ENCODE results near the gene ADPRHL1. TPM values are rescaled to one million over a fixed set of nuclear protein-coding genes. Genes with fewer than 3 reads are reported as not detected.

ADPRHL1 gene
- polyA plus RNA-seq, 3 donors: 0.15 to 0.52 (median 0.27) TPM

DNA sequence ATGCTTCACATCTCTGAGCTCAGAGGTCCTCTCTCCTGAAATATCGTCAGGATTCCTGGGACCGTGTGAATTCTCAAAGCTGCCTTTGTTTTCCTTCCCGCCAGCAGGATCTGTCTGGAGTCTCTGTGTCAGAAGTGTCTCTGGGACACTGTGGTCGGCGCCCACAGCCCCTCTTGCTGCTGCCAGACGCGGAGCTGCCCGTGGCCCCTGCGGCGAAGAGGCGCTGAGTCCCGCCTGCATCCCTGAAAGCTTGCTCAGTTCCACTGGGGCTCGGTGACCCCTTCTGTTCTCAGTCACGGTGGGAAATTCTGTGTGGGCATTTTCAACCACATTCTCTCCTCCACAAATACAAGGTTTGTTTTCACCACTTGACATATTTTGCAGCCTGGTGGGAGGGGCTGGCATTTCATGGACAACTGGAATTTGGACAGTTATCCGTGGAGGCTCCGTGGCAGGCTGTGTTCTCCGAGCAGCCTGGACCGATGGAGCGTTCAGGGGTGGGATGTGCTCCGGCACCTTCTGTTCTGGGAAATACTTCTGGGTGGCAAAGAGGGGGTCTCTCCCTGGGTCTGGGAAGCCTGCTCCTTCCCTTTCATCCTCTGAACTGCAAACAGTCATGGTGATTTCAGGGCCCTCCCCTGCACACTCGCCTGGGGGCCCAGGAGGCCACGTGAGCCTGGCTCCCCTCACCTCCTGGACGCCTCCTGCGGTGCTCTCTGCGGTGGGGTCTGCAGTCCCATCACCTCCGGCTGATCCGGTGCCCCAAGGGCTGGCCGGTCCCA, 46.8 kb downstream of the ADPRHL1 start:
- TF ChIP-seq, protein P1, sequence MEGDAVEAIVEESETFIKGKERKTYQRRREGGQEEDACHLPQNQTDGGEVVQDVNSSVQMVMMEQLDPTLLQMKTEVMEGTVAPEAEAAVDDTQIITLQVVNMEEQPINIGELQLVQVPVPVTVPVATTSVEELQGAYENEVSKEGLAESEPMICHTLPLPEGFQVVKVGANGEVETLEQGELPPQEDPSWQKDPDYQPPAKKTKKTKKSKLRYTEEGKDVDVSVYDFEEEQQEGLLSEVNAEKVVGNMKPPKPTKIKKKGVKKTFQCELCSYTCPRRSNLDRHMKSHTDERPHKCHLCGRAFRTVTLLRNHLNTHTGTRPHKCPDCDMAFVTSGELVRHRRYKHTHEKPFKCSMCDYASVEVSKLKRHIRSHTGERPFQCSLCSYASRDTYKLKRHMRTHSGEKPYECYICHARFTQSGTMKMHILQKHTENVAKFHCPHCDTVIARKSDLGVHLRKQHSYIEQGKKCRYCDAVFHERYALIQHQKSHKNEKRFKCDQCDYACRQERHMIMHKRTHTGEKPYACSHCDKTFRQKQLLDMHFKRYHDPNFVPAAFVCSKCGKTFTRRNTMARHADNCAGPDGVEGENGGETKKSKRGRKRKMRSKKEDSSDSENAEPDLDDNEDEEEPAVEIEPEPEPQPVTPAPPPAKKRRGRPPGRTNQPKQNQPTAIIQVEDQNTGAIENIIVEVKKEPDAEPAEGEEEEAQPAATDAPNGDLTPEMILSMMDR (IDR thresholded peaks at IDR 0.05): no peak
- H3K4me2 ChIP-seq (replicated peaks; ENCODE audit: extremely low read depth, low read length, poor library complexity, severe bottlenecking): no peak overlapping the region
- no peak for DNase-seq
- intact Hi-C loops (cut with micrococcal nuclease): no loop called here
- H3K4me3 ChIP-seq (replicated peaks in 1 of 3; ENCODE audit: low read depth in 2 of 3, low read length in 3 of 3): no peak overlapping the region
- H3K36me3 Mint-ChIP-seq: no peaks in the 10 kb centered on the region
- no peak overlapping the region for H3K27ac Mint-ChIP-seq
- H3K4me1 Mint-ChIP-seq: peaks cover 24% of the 10 kb centered on the region
- H3K27me3 Mint-ChIP-seq (ENCODE audit: low read depth in 3 of 3): peaks cover 5 to 19% (median 19%) of the 10 kb centered on the region in 3 donors
- no peak overlapping the region for H3K4me3 Mint-ChIP-seq
- no peak overlapping the region for H2AFZ ChIP-seq (ENCODE audit: insufficient read depth, low read depth, low read length, poor library complexity, severe bottlenecking)
- 96% methylated on average over 26 of the region's 28 CpGs for WGBS (ENCODE audit: insufficient coverage)
- no peaks in the 10 kb centered on the region for H3K79me2 ChIP-seq (ENCODE audit: insufficient read depth, low read length)
- H3K36me3 ChIP-seq (replicated peaks in 1 of 2; ENCODE audit: control insufficient read depth in 1 of 2, insufficient read depth in 2 of 2, low read length in 2 of 2): no peaks in the 10 kb centered on the region
- H3K9me3 ChIP-seq (replicated peaks in 1 of 2; ENCODE audit: control insufficient read depth in 1 of 2, insufficient read depth in 1 of 2, low read length in 2 of 2): peaks cover 4 to 23% of the 10 kb centered on the region in 2 donors
- H3K27ac ChIP-seq (ENCODE audit: low read depth in 1 of 2, low read length in 2 of 2): no peak overlapping the region
- no peaks in the 10 kb centered on the region for H4K20me1 ChIP-seq (ENCODE audit: insufficient read depth, low read length)
- H3K27me3 ChIP-seq (ENCODE audit: control insufficient read depth in 2 of 2, insufficient read depth in 2 of 2, low read length in 2 of 2): no peaks in the 10 kb centered on the region
- peaks cover 23 to 24% of the 10 kb centered on the region in 2 donors for H3K4me1 ChIP-seq (ENCODE audit: control insufficient read depth in 1 of 2, insufficient read depth in 2 of 2, low read length in 2 of 2)
- no peak overlapping the region for H3K9ac ChIP-seq (ENCODE audit: insufficient read depth, low read length, poor library complexity, severe bottlenecking)
- peaks cover 9 to 24% (median 17%) of the 10 kb centered on the region in 7 donors for H3K9me3 Mint-ChIP-seq

DNA sequence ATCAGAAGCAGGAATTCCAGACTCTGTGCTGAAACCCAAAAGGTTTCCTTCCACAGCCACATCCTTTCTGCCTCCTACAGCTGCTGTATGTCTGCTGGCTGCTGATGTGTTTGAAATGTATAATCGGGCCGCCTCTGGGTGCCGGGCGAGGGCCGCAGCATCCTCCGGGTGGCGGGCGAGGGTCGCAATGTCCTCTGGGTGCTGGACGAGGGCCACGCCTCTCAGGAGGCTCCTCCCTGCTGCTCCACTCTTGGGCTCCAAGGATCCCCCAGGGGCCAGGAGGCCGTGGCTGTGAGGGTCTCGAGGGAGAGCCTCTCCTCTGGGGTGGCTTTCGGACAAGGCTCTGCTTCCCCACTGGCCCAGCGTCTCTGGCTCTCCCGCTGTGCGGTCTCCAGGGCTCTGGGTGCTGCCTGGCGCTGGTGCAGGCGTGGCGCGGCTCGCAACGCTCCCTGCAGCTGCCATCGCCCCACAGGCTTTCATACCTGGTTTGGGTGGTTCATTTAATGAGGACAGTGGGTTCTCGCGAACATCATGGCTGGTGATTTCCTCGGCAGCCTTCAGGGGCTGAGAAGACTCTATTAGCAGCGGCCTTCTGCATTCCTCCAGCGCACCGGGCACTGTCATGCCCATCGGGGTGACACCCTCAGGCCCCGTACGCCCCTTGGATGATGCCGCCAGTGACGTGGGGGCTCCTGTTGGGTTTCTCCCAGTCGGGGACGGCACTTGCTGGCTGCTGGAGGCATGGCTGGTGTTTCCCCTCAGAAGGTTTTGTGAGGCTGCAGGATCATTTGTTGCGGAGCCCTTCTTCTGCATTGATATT, 47.6 kb downstream of the ADPRHL1 start:
- DNase-seq: no peak
- Mint-ChIP-seq H3K27ac (no peak overlapping the region), H3K36me3 (no peaks in the 10 kb centered on the region), H3K27me3 (ENCODE audit: low read depth in 3 of 3) (peaks cover 5 to 22% (median 16%) of the 10 kb centered on the region in 3 donors), H3K4me1 (peaks cover 15% of the 10 kb centered on the region), H3K9me3 (peaks cover 9 to 21% (median 16%) of the 10 kb centered on the region in 7 donors), H3K4me3 (no peak overlapping the region)
- H3K4me1 ChIP-seq (ENCODE audit: control insufficient read depth in 1 of 2, insufficient read depth in 2 of 2, low read length in 2 of 2): peaks cover 16 to 17% of the 10 kb centered on the region in 2 donors
- TF ChIP-seq, protein P1 (IDR thresholded peaks at IDR 0.05): no peak
- intact Hi-C loops (cut with micrococcal nuclease): no loop called here
- H3K27ac ChIP-seq (ENCODE audit: low read depth in 1 of 2, low read length in 2 of 2): no peak overlapping the region
- no peak overlapping the region for H3K9ac ChIP-seq (ENCODE audit: insufficient read depth, low read length, poor library complexity, severe bottlenecking)
- H3K4me3 ChIP-seq (replicated peaks in 1 of 3; ENCODE audit: low read depth in 2 of 3, low read length in 3 of 3): no peak overlapping the region
- no peak overlapping the region for H3K4me2 ChIP-seq (replicated peaks; ENCODE audit: extremely low read depth, low read length, poor library complexity, severe bottlenecking)
- H2AFZ ChIP-seq (ENCODE audit: insufficient read depth, low read depth, low read length, poor library complexity, severe bottlenecking): no peak overlapping the region
- H3K79me2 ChIP-seq (ENCODE audit: insufficient read depth, low read length): no peaks in the 10 kb centered on the region
- 97% methylated on average over 34 of the region's 38 CpGs for WGBS (ENCODE audit: insufficient coverage)
- no peaks in the 10 kb centered on the region for H3K36me3 ChIP-seq (replicated peaks in 1 of 2; ENCODE audit: control insufficient read depth in 1 of 2, insufficient read depth in 2 of 2, low read length in 2 of 2)
- H3K9me3 ChIP-seq (replicated peaks in 1 of 2; ENCODE audit: control insufficient read depth in 1 of 2, insufficient read depth in 1 of 2, low read length in 2 of 2): peaks cover 4 to 18% of the 10 kb centered on the region in 2 donors
- no peaks in the 10 kb centered on the region for H4K20me1 ChIP-seq (ENCODE audit: insufficient read depth, low read length)
- H3K27me3 ChIP-seq (ENCODE audit: control insufficient read depth in 2 of 2, insufficient read depth in 2 of 2, low read length in 2 of 2): no peaks in the 10 kb centered on the region

Measured in CD14-positive monocyte (primary cell).